ENCODE measurements around the gene FRS3.

Gene FRS3

GRCh38 chr6:41783106-41783780 lies 3.5 kb upstream of the FRS3 start:
- H3K27ac ChIP-seq, result no peak overlapping the region
- TF ChIP-seq, protein P1, sequence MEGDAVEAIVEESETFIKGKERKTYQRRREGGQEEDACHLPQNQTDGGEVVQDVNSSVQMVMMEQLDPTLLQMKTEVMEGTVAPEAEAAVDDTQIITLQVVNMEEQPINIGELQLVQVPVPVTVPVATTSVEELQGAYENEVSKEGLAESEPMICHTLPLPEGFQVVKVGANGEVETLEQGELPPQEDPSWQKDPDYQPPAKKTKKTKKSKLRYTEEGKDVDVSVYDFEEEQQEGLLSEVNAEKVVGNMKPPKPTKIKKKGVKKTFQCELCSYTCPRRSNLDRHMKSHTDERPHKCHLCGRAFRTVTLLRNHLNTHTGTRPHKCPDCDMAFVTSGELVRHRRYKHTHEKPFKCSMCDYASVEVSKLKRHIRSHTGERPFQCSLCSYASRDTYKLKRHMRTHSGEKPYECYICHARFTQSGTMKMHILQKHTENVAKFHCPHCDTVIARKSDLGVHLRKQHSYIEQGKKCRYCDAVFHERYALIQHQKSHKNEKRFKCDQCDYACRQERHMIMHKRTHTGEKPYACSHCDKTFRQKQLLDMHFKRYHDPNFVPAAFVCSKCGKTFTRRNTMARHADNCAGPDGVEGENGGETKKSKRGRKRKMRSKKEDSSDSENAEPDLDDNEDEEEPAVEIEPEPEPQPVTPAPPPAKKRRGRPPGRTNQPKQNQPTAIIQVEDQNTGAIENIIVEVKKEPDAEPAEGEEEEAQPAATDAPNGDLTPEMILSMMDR (conservative IDR thresholded peaks at IDR 0.05), result no peak

DNA sequence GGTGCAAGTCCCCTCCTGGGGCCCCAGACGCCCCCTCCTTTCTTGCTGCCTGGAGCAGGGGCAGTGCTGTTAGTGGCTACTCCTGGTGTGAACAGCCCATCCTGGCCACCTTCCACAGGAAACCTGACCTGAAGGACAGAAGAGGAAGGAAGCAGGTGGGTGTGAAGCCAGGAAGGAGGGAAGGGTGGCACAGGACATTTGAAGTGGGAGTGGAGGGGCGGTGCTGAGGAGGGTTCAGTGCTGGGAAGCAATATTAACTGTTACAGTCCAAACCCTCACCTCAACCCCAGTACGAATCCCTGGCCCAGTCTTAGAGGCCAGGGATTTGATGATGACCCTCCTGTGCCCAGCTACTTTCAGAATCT lies 1.6 kb upstream of the FRS3 start:
- TF ChIP-seq, protein P1 (conservative IDR thresholded peaks at IDR 0.05), result no peak
- H3K27ac ChIP-seq, result peak overlapping the region; percentile 83

DNA sequence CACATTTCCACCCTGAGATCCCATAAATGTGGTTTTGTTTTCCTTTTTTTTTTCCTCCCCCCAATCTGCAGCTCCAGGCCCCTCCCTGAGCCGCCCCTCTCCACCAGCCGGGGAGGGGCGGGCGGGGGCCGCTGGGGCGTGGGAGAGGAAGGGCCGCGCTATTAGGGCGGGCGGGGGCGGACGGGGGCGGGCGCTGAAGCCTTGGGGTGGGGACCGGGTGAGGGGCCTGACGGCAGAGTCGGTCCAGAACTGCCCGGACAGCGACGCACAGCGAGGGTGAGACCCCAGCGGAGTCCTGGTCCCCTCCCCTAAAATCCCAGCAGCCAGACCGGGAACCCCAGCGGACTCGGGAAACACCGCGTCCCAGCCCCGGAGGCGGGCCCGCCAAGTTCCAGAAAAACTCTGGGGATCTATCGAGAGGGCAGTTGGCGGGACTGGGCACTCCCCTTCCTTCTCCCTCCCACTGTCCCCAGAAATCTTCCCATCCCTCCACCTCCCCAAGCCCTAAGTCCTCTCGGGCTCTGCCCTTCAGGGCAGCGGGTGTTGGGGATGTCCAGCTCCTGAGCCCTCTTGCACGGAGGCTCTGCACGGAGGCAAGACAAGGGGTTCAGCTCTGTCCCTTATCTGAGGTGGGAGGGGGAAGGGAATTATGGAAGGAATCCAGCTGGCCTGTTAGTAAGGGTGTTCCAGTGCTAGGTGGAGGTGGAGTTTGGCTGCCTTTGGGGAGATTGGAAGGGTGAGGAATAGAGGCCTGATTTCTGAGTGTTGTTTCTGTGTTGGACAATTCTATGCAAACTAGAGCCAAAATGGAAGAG lies 1.1 kb upstream of the FRS3 start, which contains the start of gene PRICKLE4:
PRICKLE4 (plus strand) TSS at position 232 of the 815 bp plus-strand sequence. CDS start 2,692 bp downstream, outside the sequence.
- TF ChIP-seq, protein P1 (conservative IDR thresholded peaks at IDR 0.05), result no peak
- peak within 1 kb of the TSS; percentile 83 for H3K27ac ChIP-seq

DNA sequence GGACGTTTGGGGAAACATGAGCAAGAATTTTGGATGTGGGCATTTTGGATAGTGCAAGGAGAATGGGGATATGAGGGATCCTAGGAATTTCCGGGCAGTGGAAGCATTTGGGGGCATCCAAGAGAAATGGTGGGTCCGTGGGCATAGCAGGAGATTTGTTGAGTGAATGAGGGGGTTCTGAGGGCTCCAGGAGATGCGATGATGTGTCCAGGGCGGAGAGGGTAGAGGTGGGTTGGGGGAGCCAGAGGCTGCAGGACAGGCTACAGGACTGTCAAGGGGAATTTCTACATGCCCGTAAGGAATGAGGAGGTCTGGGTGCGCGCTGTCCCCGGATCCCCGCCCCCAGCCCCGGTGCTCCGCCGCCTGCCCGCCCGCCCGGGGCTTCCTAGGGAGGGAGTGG lies 364 bp downstream of the FRS3 start:
- peak overlapping the region; percentile 83 for H3K27ac ChIP-seq
- TF ChIP-seq, protein P1 (conservative IDR thresholded peaks at IDR 0.05), result no peak

- TF ChIP-seq, protein P1 (conservative IDR thresholded peaks at IDR 0.05), result no peak
These were observed 805 bp downstream of the FRS3 start for GRCh38 chr6:41778895-41779294.

DNA sequence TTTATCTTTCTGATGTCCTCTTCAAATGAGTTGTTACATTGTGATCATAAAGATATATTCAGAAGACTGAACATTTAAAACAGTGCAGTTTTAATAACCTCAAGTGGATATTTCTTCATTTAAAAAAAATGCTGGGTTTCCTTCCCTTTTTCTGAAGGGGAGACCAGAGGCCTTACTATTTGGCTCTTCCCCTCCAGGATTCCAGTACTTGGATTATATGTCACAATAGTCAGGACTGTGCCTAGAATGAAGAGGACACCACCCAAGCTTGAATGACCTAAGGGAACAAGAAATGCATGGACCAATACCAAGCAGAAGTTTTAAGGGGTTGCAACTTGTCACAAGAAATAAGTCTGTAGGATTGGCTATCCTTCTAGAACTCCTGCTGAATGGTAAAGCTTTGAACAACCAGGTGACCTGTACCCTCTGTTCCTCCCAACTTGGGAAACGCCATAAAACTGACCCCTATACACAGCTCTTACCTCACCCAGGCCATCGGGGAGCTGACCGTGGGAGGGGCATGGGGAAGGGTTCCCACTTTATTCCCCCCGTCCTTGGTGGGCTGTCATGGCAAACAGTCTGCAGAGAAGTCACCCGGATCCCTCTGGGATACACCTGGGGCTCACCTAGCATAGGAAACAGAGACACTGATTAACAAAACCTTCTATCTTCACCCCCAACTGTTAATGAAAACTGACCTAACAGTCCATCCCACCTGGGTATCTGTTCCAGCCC lies 2.0 kb downstream of the FRS3 start:
- TF ChIP-seq, protein P1 (conservative IDR thresholded peaks at IDR 0.05), result no peak
- no peak overlapping the region for H3K27ac ChIP-seq

More at GRCh38 chr6:41778895-41779294, 805 bp downstream of the FRS3 start:
- H3K27ac ChIP-seq, result peak overlapping the region; percentile 83; the same call in 1 of the 2 replicates
